ENCODE measurements around the gene SCGB3A1.

Gene SCGB3A1

DNA sequence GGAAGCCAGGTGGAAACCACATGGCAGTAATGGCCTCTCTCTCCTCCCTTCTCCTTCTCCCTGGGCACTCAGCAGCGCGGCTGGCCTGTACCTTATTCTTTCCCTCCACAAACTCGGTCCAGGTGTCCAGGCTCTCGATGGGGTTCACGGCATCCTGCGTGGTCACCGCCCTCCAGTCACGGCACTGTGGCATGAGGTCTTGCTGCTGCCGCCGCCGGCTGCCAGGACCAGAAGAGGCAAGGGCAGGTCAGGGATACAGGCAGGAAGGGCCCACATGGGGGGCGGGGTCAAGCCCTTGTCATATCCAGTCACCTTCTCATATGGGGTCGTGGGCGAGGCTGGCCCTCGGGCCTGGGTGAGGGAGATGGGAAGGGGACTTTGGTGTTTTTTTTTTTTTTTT, 32.5 kb upstream of the SCGB3A1 start:
- H4K20me1 ChIP-seq (ENCODE audit: insufficient read depth, low read length): no peaks in the 10 kb centered on the region
- no peak for TF ChIP-seq EZH2phosphoT487 (IDR thresholded peaks at IDR 0.05; ENCODE audit: low read depth)
- TF ChIP-seq, protein P1, sequence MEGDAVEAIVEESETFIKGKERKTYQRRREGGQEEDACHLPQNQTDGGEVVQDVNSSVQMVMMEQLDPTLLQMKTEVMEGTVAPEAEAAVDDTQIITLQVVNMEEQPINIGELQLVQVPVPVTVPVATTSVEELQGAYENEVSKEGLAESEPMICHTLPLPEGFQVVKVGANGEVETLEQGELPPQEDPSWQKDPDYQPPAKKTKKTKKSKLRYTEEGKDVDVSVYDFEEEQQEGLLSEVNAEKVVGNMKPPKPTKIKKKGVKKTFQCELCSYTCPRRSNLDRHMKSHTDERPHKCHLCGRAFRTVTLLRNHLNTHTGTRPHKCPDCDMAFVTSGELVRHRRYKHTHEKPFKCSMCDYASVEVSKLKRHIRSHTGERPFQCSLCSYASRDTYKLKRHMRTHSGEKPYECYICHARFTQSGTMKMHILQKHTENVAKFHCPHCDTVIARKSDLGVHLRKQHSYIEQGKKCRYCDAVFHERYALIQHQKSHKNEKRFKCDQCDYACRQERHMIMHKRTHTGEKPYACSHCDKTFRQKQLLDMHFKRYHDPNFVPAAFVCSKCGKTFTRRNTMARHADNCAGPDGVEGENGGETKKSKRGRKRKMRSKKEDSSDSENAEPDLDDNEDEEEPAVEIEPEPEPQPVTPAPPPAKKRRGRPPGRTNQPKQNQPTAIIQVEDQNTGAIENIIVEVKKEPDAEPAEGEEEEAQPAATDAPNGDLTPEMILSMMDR (IDR thresholded peaks at IDR 0.05; ENCODE audit: low read depth, low read length): no peak
- no peaks in the 10 kb centered on the region for H3K9me3 ChIP-seq (ENCODE audit: insufficient read depth, low read length)
- H3K27ac ChIP-seq (ENCODE audit: low read length): no peak overlapping the region
- no peak overlapping the region for H3K4me3 ChIP-seq (ENCODE audit: low read length)
- H3K9ac ChIP-seq (ENCODE audit: low read length): no peak overlapping the region
- H3K4me2 ChIP-seq (ENCODE audit: low read length): no peak overlapping the region
- H3K27me3 ChIP-seq (ENCODE audit: low read depth, low read length): no peaks in the 10 kb centered on the region
- no peaks in the 10 kb centered on the region for H3K36me3 ChIP-seq (replicated peaks; ENCODE audit: low read depth, low read length)
- no peaks in the 10 kb centered on the region for H3K79me2 ChIP-seq (ENCODE audit: low read length)
- no peak overlapping the region for H2AFZ ChIP-seq (ENCODE audit: low read depth, low read length)
- H3K4me1 ChIP-seq (ENCODE audit: low read length): no peaks in the 10 kb centered on the region

GRCh38 chr5:180623411-180623834, 32.1 kb upstream of the SCGB3A1 start:
- Histone ChIP-seq H3K4me3 (ENCODE audit: low read length) (no peak overlapping the region), H3K4me2 (ENCODE audit: low read length) (no peak overlapping the region), H3K9ac (ENCODE audit: low read length) (no peak overlapping the region), H3K9me3 (ENCODE audit: insufficient read depth, low read length) (no peaks in the 10 kb centered on the region), H4K20me1 (ENCODE audit: insufficient read depth, low read length) (no peaks in the 10 kb centered on the region), H3K79me2 (ENCODE audit: low read length) (no peaks in the 10 kb centered on the region), H3K4me1 (ENCODE audit: low read length) (no peaks in the 10 kb centered on the region), H3K27me3 (ENCODE audit: low read depth, low read length) (no peaks in the 10 kb centered on the region), H2AFZ (ENCODE audit: low read depth, low read length) (no peak overlapping the region), H3K36me3 (replicated peaks; ENCODE audit: low read depth, low read length) (no peaks in the 10 kb centered on the region), H3K27ac (ENCODE audit: low read length) (no peak overlapping the region)
- TF ChIP-seq, protein P1 (IDR thresholded peaks at IDR 0.05; ENCODE audit: low read depth, low read length): no peak
- no peak for TF ChIP-seq EZH2phosphoT487 (IDR thresholded peaks at IDR 0.05; ENCODE audit: low read depth)

DNA sequence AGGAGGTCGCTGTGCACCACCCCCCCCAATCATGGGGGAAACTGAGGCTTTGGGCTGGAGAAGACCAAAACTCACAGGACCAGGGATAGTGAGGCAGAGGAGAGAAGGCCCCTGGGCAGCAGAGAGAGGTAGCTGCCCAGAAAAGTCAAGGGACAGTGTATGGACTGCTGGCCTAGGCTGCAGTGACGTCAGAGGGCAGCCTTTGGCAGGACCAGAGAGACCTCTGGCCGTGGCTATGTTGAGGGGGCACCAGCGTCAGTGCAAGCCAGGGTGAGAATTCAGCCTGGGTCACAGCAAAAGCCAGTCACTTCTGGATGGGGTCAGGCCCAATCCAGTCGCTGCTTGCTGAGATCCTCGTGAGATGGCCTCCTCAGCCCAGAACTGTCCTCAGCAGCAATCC, 31.6 kb upstream of the SCGB3A1 start:
- no peaks in the 10 kb centered on the region for H3K9me3 ChIP-seq (ENCODE audit: insufficient read depth, low read length)
- H4K20me1 ChIP-seq (ENCODE audit: insufficient read depth, low read length): no peaks in the 10 kb centered on the region
- H3K4me2 ChIP-seq (ENCODE audit: low read length): no peak overlapping the region
- no peak overlapping the region for H3K4me3 ChIP-seq (ENCODE audit: low read length)
- H3K36me3 ChIP-seq (replicated peaks; ENCODE audit: low read depth, low read length): no peaks in the 10 kb centered on the region
- no peaks in the 10 kb centered on the region for H3K79me2 ChIP-seq (ENCODE audit: low read length)
- no peak for TF ChIP-seq EZH2phosphoT487 (IDR thresholded peaks at IDR 0.05; ENCODE audit: low read depth)
- TF ChIP-seq, protein P1 (IDR thresholded peaks at IDR 0.05; ENCODE audit: low read depth, low read length): no peak
- no peak overlapping the region for H3K27ac ChIP-seq (ENCODE audit: low read length)
- H2AFZ ChIP-seq (ENCODE audit: low read depth, low read length): no peak overlapping the region
- H3K9ac ChIP-seq (ENCODE audit: low read length): no peak overlapping the region
- no peaks in the 10 kb centered on the region for H3K4me1 ChIP-seq (ENCODE audit: low read length)
- no peaks in the 10 kb centered on the region for H3K27me3 ChIP-seq (ENCODE audit: low read depth, low read length)

GRCh38 chr5:180621311-180621710, 30.0 kb upstream of the SCGB3A1 start:
- Histone ChIP-seq H3K4me3 (ENCODE audit: low read length) (no peak overlapping the region), H4K20me1 (ENCODE audit: insufficient read depth, low read length) (no peaks in the 10 kb centered on the region), H3K27ac (ENCODE audit: low read length) (no peak overlapping the region), H3K9ac (ENCODE audit: low read length) (no peak overlapping the region), H3K4me2 (ENCODE audit: low read length) (no peak overlapping the region), H2AFZ (ENCODE audit: low read depth, low read length) (no peak overlapping the region), H3K9me3 (ENCODE audit: insufficient read depth, low read length) (no peaks in the 10 kb centered on the region), H3K79me2 (ENCODE audit: low read length) (no peaks in the 10 kb centered on the region), H3K27me3 (ENCODE audit: low read depth, low read length) (no peaks in the 10 kb centered on the region), H3K36me3 (replicated peaks; ENCODE audit: low read depth, low read length) (no peaks in the 10 kb centered on the region), H3K4me1 (ENCODE audit: low read length) (no peaks in the 10 kb centered on the region)
- TF ChIP-seq, protein P1 (IDR thresholded peaks at IDR 0.05; ENCODE audit: low read depth, low read length): no peak
- no peak for TF ChIP-seq EZH2phosphoT487 (IDR thresholded peaks at IDR 0.05; ENCODE audit: low read depth)

Measured in OCI-LY3 (cell line).